ENCODE results near the gene HEY2.

DNA sequence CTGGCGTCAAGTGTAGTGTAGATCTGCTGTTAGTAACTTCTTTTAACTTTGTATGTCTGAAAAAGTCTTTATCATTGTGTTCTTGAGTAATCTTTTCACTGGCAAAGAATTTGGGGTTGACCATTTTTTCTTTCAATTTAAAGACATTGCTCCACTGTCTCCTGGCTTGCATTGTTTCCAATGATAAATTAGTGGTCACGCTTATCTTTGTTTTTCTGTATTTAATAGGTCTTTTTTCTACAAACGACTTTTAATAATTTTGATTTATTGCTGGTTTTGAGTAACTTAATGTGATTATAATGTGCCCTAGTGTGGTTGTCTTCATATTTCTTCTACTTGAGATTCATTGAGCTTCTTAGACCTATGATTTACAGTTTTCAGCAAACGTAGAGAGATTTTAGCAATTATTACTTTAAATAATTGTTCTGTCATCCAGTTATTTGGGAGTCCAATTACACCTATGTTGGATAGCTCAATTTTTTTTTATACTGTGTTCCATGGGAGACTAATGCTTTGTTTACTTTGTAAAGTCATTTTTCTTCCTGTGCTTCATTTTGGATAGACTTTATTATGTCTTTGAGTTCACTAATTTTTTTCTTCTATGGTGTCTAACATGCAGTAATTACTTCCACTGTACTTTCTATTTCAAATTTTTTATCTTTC is 38.3 kb upstream of the HEY2 start:
- no peak for TF ChIP-seq ZNF384 (IDR thresholded peaks at IDR 0.05)
- no peak for TF ChIP-seq SP1 (IDR thresholded peaks at IDR 0.05)
